Middle frontal gyrus (tissue), 1 donor: ENCODE data around the gene TERB1.

Experiments used
- DNase-seq: peaks from one replicate; pipeline ENCODE4 v3.0.0-alpha.2; 2015; ENCODE audit warnings: low spot score; ENCODE audit errors: extremely low spot score

Gene TERB1

GRCh38 chr16:66705790-66706505 lies 95.4 kb downstream of the TERB1 start:
- DNase-seq, result no peak
